HCEC 1CT (cell line): ENCODE measurements around the gene OR51S1.
"Not testable (repeated sequence)": the region's sequence is repeated elsewhere in the genome, so short reads cannot be mapped to it uniquely, and the experiment has no call there.

Experiments
- DNase-seq: peaks from one replicate; pipeline ENCODE4 v3.0.0-alpha.2; 2017

OR51S1 gene, protein sequence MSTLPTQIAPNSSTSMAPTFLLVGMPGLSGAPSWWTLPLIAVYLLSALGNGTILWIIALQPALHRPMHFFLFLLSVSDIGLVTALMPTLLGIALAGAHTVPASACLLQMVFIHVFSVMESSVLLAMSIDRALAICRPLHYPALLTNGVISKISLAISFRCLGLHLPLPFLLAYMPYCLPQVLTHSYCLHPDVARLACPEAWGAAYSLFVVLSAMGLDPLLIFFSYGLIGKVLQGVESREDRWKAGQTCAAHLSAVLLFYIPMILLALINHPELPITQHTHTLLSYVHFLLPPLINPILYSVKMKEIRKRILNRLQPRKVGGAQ

DNA sequence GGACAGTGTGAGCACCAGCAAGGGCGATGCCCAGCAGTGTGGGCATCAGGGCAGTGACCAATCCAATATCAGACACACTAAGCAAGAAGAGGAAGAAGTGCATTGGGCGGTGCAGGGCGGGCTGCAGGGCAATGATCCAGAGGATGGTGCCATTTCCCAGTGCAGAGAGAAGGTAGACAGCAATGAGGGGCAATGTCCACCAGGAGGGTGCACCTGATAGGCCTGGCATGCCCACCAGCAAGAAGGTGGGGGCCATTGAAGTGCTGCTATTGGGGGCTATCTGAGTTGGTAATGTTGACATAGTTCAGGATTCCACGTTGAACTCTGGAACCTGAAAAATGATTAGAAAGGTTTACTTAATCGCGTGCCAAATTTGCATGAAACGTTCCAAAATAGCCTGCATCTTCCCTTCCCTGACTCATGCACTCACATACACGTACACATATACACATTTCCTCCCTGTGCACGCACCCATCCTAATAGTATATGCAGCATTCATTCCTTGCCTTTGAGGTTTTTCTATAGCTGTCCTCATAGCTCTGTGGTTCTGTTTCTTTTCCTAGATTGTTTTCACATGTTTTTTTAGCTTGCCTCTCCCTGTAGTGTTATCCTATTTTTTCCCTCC is at the start of gene OR51S1:
Gene OR51S1, minus strand, starts transcription at position 301 of the 625 bp plus-strand sequence. Its CDS starts 0 bp downstream, at position 301.
- DNase-seq, result no peak

DNA sequence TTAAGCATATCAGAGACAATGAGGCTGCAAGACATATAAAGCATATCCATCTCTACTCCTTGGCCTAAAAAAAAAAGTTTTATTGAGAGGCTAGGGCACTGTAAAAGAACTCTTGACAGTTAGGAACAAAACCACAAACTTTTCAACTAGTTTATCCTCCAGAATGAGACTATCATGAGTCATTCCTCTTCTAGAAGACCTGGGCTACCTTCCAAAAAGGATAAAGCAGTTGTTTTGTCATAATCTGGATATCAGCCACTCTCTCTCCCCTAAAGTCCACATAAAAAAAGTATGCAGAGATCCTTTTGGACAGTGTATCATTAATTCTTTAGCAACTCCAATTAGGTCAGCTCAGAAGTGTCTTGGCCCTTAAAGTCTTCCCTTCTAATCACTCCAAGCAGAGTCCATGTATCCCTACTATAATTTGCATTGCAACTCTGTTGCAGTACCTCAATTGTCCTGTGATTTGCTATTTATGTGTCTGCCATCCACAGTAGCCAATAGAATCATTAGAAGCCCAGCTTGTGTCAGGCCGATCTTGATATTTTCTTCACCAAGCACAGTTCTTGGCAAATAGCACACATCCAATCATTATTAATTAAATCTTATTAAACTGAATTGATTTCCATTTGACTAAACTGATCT is 43.1 kb upstream of the OR51S1 start:
- DNase-seq, result peak; percentile 92

DNA sequence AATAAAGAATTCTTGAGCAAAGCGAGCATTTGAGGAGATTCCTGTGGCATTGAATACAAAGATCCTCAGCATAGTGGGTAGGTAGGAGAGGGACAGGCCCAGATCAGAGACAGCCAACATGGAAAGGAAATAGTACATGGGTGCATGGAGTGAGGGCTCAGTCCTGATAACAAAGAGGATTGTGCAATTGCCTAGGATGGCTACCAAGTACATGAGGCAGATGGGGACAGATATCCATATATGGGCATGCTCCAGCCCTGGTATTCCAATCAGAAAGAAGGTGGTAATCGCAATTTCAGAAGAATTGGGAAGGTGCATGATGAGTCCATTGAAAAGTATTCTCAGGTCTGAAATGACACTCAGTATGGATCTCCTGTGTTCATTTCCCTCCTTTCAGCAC is 41.3 kb upstream of the OR51S1 start:
- peak; percentile 6 for DNase-seq

DNA sequence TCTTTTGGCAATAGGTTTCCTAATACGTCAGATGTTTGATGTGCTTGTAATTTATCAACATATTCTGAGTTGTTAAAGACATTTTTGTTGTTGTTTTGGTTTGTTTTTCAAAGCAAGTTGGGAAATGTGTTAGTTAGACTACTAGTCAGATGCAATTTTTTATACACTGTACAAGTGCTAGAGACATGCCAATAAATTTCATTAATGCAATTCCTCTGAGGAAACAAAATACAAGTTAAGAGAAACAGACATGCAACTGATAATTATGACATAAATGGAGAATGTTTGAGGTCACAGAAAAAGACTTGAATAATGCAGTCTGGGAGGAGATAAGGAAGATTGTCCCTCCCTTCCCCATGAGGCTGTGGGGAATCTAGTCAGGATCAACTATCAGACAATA is 38.6 kb upstream of the OR51S1 start:
- DNase-seq, result no peak

DNA sequence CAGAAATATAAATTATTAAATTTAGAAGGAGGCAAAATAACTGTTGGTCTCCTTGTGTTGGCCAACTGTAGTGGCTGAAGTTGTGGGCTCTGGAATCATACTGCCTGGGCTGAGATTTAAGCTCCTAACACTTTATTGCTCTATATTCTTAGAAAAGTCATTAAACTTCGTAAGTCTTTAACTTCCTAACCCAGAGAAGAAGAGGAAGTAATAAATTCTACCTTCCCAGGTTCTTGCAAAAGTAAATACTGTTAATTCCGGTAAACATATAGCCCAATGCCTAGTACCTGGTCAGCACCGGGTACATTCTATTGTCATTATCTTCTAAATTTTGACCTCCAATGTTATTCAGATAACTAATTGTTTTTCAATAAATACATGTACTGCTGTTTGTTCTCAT is 37.2 kb upstream of the OR51S1 start:
- no peak for DNase-seq

DNA sequence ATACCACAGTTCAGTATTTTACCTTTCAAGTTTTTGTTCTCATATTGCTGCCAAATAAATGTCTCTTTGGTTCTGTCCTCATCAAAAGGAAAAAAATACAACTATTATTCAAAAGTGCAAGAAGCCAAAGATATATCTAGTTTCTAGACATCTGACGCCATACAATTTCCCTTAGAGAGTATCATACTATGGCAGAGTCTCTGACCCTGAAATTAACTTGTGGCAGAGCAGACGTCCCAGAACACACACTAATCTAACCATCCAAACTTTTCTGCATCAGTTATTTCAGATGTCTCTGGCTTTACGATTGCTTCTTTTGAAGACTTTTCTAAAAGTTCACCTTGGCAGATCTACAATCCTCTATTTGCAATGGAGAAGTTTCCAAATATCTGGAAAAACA is 35.4 kb upstream of the OR51S1 start:
- DNase-seq, result no peak

DNA sequence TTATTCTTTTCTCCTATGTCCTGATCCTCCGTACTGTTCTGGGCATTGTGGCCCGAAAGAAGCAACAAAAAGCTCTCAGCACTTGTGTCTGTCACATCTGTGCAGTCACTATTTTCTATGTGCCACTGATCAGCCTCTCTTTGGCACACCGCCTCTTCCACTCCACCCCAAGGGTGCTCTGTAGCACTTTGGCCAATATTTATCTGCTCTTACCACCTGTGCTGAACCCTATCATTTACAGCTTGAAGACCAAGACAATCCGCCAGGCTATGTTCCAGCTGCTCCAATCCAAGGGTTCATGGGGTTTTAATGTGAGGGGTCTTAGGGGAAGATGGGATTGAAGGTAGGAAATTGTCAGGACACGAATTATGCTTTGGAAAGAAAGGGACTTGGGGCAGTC is 33.5 kb upstream of the OR51S1 start:
- no peak for DNase-seq

DNA sequence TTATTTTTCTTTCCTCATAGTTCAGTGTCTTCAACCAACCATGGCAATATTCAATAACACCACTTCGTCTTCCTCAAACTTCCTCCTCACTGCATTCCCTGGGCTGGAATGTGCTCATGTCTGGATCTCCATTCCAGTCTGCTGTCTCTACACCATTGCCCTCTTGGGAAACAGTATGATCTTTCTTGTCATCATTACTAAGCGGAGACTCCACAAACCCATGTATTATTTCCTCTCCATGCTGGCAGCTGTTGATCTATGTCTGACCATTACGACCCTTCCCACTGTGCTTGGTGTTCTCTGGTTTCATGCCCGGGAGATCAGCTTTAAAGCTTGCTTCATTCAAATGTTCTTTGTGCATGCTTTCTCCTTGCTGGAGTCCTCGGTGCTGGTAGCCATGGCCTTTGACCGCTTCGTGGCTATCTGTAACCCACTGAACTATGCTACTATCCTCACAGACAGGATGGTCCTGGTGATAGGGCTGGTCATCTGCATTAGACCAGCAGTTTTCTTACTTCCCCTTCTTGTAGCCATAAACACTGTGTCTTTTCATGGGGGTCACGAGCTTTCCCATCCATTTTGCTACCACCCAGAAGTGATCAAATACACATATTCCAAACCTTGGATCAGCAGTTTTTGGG is 33.0 kb upstream of the OR51S1 start, which contains the start of gene OR51T1:
Gene OR51T1, plus strand, starts transcription at position 41 of the 641 bp plus-strand sequence. Its CDS starts 0 bp downstream, at position 41.
- DNase-seq, result no peak

DNA sequence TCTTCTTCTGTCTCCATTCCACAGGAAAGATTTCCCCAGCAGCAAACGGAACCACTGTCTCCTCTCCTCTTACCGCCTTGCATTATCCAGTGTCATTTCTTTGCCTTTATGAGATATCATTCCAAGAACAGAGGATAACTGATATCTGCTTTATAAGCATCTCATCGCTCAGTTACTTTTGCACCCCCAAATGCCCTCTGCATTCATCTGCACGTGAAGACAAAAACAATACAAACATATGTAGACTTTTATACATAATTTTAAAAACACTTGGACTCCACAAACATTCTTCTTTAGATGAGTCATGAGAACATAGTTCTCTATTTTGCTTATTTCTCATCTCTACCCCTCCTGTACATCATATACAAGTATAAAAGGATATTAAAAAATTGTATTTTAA is 32.2 kb upstream of the OR51S1 start:
- DNase-seq, result no peak

DNA sequence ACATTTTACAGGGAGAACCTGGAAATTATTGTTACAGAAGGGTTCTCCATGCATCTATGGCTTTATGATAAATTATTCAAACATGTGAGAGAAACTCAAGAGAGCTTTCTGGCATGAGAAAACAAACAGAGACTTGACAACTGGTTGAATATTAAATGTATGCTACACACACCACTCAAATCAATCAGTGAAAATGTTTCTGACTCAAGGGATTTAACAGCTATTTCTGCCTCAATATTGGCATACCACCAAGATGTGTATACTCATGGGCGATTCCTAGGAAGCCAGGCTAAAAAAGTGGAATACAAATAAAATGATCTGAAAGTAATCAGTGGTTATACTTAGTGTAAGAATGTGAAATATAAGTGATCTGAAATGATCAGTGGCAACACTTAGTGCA is 16.8 kb upstream of the OR51S1 start:
- no peak for DNase-seq

DNA sequence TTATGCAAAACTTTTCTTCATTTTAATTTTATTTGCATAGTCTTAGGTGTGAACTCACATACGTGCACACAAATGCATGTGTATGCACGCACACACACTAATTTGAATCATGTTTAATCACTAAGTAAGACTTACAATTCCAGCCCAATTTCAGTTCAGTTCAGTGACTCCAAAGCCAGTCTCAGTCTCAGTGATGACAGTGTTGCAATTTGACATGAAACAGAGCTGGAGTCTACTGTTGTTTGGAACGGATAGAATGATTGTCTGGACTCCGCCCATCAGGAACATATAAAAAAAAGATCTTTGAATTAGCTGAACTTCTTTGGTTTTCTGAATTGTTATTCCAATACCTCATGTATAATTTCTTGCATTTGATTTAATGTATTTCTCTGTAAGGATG is 14.9 kb upstream of the OR51S1 start:
- DNase-seq, result no peak

DNA sequence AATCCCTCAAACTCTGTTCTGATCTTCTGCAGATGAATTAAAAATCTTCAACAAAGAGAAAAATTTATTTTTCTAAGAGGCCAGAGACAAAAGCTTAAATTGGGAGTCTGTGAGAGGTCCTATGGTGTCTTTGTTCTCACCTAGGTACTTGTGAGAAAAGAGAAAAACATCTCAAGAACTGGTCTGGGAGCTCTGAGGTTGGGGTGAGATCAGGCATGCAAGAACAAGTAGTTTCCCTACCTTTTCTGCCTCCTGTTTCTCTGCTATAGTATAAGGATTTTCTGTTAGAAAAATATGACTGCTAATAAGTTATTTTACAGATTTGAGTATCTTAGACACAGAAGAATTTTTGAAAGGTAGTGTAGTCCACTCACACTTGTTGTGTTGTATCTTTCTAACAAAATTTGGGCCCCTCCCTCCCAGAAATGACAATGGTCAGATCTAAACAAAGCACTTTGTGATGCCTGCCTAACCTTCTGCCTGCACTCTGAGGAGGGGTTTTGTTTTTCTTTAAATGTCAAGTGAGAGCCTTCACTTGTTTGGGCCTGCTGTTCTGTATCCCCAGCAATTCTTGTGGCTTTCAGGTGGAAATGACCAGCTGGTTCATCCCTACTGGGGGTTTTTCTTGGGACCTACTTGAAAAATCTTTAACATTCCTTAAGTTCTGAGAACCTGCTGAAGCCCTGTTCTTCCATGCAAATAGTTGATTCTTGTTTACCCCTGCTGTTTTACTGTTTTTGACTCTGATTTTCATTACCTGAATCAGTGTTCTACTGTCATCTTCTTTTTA is 13.6 kb upstream of the OR51S1 start:
- no peak for DNase-seq

DNA sequence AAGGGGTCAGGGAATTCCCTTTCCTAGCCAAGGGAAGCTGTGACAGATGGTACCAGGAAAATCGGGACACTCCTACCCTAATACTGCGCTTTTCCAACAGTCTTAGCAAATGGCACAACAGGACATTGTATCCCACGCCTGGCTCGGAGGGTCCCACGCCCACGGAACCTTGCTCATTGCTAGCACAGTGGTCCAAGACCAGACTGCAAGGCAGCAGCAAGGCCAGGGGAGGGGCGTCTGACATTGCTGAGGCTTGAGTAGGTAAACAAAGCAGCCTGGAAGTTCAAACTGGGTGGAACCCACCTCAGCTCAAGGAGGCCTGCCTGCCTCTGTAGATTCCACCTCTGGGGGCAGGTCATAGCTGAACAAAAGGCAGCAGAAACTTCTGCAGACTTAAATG is 5.3 kb upstream of the OR51S1 start:
- DNase-seq, result not testable (repeated sequence)

DNA sequence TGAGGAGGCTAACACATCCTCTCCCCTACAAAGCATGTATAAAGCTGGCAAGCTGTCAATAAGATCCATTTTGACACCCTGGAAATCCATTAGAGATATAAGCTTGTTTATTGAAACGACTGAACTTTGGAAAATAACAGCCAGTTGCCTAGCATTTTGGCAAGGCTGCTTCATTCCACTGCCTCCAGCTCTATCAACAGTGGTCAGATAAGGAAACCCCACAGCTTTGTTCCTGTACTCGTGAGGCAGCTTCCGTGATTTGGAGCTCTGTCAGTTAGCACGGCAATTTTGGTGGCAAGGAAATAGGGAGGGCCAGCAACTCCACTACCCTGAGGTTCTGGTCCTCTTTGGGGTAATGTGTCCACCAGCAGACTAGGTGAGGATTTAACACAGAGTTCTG is 2.0 kb upstream of the OR51S1 start:
- no peak for DNase-seq

DNA sequence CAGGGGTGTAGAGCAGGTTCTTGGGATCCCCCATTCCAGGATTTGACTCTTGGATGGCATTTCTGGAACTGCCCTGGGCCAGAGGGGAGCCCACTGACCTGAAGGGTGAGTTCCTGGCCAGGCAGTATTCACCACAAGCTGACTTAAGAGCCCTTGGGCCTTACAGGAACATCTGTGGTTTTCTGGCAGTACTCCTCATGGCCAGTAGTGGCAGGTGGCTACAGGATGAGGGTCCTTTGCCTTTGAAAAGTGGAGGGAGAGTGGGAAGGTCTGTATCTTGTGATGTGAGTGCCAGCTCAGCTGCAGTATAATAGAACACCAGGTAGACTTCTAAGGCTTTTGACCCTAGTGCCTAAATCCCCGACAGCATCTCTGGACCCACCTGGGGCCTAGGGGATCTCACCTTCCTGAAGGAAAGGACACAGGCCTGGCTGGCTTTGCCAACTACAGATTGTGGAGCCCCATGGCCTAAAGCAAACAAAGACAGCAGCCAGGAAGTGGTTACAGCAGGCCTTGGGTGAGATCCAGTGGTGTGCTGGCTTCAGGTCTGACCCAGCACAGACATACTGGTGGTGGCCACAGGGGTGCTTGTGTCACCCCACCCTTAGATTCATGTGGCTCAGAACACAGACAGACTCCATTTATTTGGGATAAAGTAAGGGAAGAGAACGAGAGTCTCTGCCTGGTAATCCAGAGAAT is 9.0 kb downstream of the OR51S1 start:
- DNase-seq, result no peak

DNA sequence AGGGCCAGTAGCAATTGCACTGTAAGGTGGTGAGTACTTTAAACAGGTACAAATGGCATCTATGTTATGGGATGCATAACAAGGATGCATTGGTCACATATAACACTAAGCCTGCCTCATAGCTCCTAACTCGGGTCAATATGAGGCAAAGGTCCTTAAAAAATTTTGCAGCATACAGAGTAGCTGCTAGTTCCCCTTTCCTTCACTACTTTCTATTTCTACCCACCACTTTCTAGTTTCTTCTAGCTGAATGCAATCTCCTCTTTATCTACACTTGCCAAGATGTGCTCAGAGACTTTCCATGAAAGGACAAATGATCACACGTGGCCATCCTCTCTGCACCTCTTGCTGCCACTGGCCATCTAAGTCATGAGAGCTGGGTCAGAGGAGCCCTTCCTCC is 18.1 kb downstream of the OR51S1 start:
- DNase-seq, result no peak

DNA sequence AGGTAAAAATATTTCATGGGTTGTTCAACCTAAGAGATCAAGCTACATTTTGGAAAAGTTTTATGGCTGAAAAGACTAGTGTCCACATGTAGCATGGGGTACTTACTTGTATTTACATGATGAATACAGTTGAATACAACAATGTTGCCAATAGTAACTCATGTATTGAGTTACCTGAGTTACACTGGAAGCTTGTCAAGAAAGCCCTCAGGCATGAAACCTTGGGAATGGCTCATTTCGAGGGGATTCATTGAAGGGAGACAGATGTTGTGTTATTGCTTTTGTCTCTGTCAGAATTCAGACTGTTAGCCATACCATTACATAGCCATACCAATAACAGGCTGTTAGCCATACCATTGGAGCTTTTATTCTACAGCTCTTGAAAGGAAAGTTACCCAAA is 18.7 kb downstream of the OR51S1 start:
- DNase-seq, result no peak

DNA sequence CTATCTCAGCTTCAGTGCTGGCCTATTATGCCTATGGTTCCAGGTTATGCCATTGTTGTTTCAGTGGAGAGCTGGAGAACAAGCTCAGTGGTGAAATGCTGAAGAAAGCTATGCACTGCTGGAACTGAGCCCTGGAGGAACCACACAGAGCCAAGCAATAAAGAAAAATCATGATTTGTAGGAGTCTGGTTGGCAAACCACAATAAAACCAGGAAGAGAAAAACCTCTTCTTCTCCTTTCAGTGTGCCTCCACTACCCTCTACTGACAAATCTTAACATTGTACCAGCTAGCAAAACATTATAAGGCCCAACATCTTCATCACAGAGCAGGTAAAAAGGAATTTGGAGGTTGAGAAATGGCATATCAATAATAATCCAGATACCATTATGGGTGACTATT is 22.6 kb downstream of the OR51S1 start:
- DNase-seq, result peak; percentile 6

DNA sequence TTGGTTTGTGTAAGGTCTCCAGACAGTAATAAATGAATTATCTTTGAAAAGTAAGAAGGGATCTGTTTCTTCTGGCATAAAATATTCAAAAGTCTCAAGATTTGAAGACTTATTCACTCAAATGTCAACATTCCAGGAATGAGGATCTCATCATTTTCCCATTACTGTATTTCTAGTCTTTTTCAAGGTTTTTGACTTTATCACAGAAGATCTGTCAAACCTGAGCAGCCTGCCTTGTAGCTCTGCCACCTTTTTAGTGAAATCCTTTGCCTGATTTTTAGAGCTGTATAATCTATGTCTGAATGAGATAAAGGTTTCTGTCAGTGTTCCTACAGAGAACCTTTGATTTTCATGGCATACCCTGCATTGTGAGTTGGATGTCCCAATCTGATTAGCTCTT is 23.9 kb downstream of the OR51S1 start:
- no peak for DNase-seq

DNA sequence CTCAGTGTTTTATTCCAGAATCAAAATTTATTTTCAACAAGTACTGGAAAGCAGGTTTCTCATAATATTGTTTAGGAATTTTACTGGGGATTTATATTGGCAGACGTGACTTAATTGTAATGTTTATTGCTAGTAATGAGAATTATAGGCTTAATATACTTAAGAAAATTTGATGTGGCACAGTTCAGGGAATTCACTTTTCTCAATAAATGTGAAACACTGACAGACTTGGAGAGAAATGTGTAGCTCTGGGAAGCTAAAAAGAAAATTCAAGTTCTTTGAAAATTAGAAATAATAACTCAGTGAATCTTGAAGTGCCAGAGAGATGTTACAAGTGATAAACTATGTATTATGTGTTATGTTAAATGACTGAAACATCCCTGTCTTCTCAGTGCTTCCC is 28.0 kb downstream of the OR51S1 start, which contains the start of gene OR51F2:
Gene OR51F2, plus strand, starts transcription at position 301 of the 400 bp plus-strand sequence. CDS start 101 bp downstream, outside the sequence.
- no peak for DNase-seq

DNA sequence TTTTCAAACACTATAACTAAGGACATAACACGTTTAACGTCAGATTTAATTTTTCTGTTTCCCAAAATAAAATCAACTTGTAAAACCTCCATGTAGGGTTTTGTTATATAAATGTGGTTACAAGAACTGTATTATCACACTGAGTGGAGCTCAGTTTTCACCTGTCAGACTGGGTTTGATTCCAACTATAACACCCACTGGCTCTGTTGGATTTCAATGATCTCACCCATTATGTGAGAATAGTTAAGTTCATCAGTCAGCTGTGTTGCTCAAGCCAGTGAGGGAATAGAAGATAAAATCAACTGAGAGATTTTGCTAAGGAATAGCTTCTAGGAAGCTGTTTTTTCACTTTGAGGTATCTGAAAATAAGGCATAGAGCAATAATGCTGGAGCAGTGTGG is 39.8 kb downstream of the OR51S1 start:
- DNase-seq, result no peak

DNA sequence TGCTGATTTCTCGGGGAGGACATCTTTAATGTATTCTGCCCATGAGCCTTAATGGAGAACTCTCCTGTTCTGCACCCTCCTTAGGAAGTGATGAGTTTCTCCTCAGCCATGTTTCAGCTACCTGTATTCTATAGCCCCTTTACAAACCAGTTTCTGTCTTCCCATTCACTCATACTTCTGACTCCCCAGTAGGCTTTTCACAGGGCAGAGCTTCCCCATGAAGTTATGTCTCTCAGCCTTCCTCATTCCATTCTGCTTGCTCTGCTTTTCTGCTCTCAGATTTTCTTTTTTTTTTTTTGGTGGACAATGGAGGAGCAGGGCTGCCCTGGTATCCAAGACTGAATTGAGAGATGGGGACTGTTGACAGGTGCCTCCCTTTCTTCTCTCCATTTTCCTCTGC is 40.5 kb downstream of the OR51S1 start:
- DNase-seq, result no peak
